Measurements from ENCODE around the gene IL1B.

Gene IL1B

DNA sequence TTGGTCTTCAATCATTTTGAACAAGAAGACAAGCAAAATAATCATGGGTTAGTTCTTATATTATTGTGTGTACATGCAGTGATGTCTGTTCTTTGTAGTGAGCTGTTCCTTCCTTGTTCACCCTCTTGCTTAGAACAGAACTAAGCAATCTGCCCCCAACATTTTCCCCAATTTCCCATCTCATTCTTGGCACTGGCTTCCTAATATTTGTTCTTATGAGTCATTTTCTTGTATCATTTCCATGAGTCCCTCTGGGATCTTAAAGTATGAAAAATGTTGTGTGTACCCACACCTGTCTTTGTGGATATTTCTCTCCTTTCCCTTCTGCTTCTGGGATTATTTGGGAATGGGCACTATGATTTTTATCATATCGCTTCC lies 3.5 kb upstream of the IL1B start:
- no peak overlapping the region for H3K4me3 ChIP-seq (ENCODE audit: low read depth, low read length)
- no peak for DNase-seq (ENCODE audit: low read depth)
- no peak for TF ChIP-seq CTCF (conservative IDR thresholded peaks at IDR 0.05; ENCODE audit: low read depth, low read length)

DNA sequence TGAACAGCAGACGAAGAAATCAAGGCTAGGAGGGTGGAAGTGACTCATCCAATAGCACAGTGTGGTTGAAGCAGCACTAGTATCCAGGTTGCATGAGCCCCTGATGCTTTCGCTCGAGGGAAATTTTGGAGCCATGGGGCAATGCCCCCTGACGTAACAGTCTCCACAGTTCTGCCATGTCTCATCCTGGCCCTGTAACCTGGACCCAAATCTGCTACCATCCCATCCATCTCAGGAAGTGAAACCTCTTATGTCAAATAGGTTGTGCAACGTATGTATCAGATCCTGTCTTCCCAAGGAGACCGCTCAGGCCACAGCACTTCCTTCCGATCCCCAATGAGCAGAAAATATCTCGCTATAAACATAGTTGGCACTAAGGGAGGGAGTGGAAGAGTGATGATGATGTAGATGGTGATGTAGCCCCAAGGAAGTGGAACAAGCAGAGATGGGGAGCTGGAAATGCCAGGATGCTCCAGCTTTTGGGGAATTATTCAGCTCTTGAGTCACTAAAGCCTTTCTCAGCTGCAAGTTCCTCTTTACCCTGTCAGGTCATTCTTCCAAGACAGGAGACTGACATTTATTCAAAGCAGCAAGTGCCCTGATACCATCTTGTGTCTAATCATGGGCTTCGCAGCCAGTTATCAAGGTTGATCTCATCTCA lies 3.0 kb upstream of the IL1B start:
- TF ChIP-seq CTCF (conservative IDR thresholded peaks at IDR 0.05; ENCODE audit: low read depth, low read length) = no peak
- DNase-seq (ENCODE audit: low read depth) = peak; percentile 28
- H3K4me3 ChIP-seq (ENCODE audit: low read depth, low read length) = no peak overlapping the region

DNA sequence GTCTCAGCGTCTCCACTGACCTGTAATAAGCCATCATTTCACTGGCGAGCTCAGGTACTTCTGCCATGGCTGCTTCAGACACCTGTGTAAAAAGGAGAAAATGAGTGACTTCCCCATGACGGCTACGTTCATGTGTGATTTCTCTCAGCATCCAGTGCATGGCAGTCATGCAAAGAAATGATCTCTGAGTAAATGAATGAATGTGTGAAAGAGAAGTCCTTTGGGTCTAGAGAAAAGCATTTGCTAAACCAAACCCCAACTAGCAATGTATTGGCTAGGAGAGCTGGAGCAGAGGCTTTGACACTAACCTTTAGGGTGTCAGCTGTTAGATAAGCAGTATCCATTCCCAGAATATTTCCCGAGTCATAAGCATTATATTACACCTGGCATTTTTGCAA lies 417 bp downstream of the IL1B start:
- no peak for DNase-seq (ENCODE audit: low read depth)
- H3K4me3 ChIP-seq (ENCODE audit: low read depth, low read length) = peak overlapping the region; percentile 26
- TF ChIP-seq CTCF (conservative IDR thresholded peaks at IDR 0.05; ENCODE audit: low read depth, low read length) = no peak

DNA sequence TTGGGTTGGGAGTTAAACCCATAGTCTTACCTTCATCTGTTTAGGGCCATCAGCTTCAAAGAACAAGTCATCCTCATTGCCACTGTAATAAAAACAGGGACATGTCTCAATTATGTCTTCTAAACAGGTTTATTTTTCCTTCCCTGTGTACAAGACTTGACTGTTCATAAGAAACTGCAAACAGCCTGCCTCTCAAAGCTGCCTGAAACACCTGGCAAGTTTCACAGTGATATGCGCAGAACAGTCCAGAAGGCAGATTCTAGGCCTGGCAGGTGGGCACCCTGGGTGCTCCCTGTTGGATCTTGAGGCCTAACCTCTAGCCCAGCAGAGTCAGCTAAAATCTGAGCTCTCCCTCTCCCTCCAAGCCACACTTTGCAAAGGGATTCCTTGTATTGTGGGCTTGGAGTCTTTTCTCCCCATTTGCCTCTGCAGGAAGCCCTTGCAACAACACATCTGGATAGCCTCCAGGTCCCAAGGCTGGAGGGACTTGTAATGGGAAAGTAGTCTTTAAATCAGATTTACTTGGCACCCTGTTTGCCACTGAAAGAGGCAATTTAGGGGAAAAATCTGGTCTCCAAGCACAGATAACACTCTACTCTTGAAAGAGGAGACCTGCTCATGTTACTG lies 930 bp downstream of the IL1B start:
- H3K4me3 ChIP-seq (ENCODE audit: low read depth, low read length) = no peak overlapping the region
- TF ChIP-seq CTCF (conservative IDR thresholded peaks at IDR 0.05; ENCODE audit: low read depth, low read length) = no peak
- peak; percentile 52 for DNase-seq (ENCODE audit: low read depth)

- H3K4me3 ChIP-seq (ENCODE audit: low read depth, low read length) = no peak overlapping the region
- no peak for TF ChIP-seq CTCF (conservative IDR thresholded peaks at IDR 0.05; ENCODE audit: low read depth, low read length)
- no peak for DNase-seq (ENCODE audit: low read depth)
These were observed 1.5 kb downstream of the IL1B start for GRCh38 chr2:112835061-112835501.

- no peak for TF ChIP-seq CTCF (conservative IDR thresholded peaks at IDR 0.05; ENCODE audit: low read depth, low read length)
- no peak overlapping the region for H3K4me3 ChIP-seq (ENCODE audit: low read depth, low read length)
- DNase-seq (ENCODE audit: low read depth) = peak; percentile 60
These were observed 2.1 kb downstream of the IL1B start for GRCh38 chr2:112834396-112835037.
